Caco-2 (cell line): ENCODE measurements around the gene DCTN2. TPM values are rescaled to one million over a fixed set of nuclear protein-coding genes. Genes with fewer than 3 reads are reported as not detected.

Source experiments
- BruUV-seq: library from RNA; stranded (reverse); fragments of 400-500 nt; replicated peaks from 2 replicates; lab custom pipeline; 2021; lab: Mats Ljungman, UMichigan
- CTCF ChIA-PET: fragments of 300-600 bp; sonication (Branson Sonifier 250); formaldehyde crosslinking; loops from one replicate; lab custom pipeline; 2022; ENCODE audit warnings: antibody characterized with exemption; lab: Charles Lee
- POLR2A ChIA-PET: fragments of 300-600 bp; sonication (Branson Sonifier 250); formaldehyde crosslinking; loops from one replicate; lab custom pipeline; 2022; ENCODE audit warnings: antibody characterized with exemption; lab: Charles Lee
- DNase-seq, 2 experiments: peaks; one replicate each; pipeline versions ENCODE4 v3.0.0 to v3.0.0-alpha.2; 2020 to 2022
- H3K27me3 ChIP-seq: replicated peaks from 2 replicates; pipeline ENCODE4 v1.6.0; 2011; ENCODE audit warnings: low read length; ENCODE audit not compliant: control insufficient read depth, insufficient read depth
- H3K36me3 ChIP-seq: 2 replicates; pipeline ENCODE4 v1.5.1; 2011; ENCODE audit warnings: low read length; ENCODE audit not compliant: control insufficient read depth, insufficient read depth
- H3K4me1 ChIP-seq: fragments of 250-450 bp; sonication (Bioruptor Pico); 2 replicates; pipeline ENCODE4 v1.5.1; 2020; ENCODE audit warnings: mild to moderate bottlenecking
- H3K4me3 ChIP-seq: 2 replicates; pipeline ENCODE4 v1.5.1; 2011; ENCODE audit warnings: low read depth, mild to moderate bottlenecking, control low read depth, low read length
- H3K9me3 ChIP-seq: fragments of 250-450 bp; sonication (Bioruptor Pico); 2 replicates; pipeline ENCODE4 v1.5.1; 2020; ENCODE audit warnings: mild to moderate bottlenecking, moderate library complexity
- H3K27ac Mint-ChIP-seq: one replicate; pipeline ENCODE4 v1.8.0; 2022; ENCODE audit warnings: mixed read lengths; ENCODE audit not compliant: unreplicated experiment
- H3K27me3 Mint-ChIP-seq: one replicate; pipeline ENCODE4 v1.8.0; 2022; ENCODE audit warnings: mixed read lengths; ENCODE audit not compliant: insufficient read depth, unreplicated experiment
- H3K36me3 Mint-ChIP-seq: one replicate; pipeline ENCODE4 v1.8.0; 2022; ENCODE audit warnings: mild to moderate bottlenecking, mixed read lengths; ENCODE audit not compliant: insufficient read depth, unreplicated experiment
- H3K4me1 Mint-ChIP-seq: one replicate; pipeline ENCODE4 v1.8.0; 2022; ENCODE audit warnings: low read depth, mixed read lengths; ENCODE audit not compliant: unreplicated experiment
- H3K4me3 Mint-ChIP-seq: one replicate; pipeline ENCODE4 v1.8.0; 2022; ENCODE audit warnings: mild to moderate bottlenecking, moderate library complexity, mixed read lengths; ENCODE audit not compliant: unreplicated experiment
- H3K9me3 Mint-ChIP-seq: one replicate; pipeline ENCODE4 v1.8.0; 2022; ENCODE audit warnings: mixed read lengths; ENCODE audit not compliant: unreplicated experiment
- intact Hi-C: fragments of 100-400 bp; cut with micrococcal nuclease; formaldehyde crosslinking; loops from one replicate; pipeline ENCODE4 v1.10.0; 2022; ENCODE audit not compliant: unreplicated experiment
- total RNA-seq: library from RNA; stranded (reverse); gene quantifications from 2 replicates; pipeline ENCODE4 v1.2.3, GENCODE V29; 2022
- TF ChIP-seq, protein P1 (sequence below), 2 experiments: fragments of 200-600 bp in 1 of 2; IDR thresholded peaks; 1 replicate in 1 of 2; 2 replicates in 1 of 2; pipeline versions ENCODE4 v1.5.1 to v1.8.0; 2011 to 2022; ENCODE audit warnings: antibody characterized with exemption in 1 of 2, control low read depth in 1 of 2, inconsistent platforms in 1 of 2, low read depth in 1 of 2, low read length in 1 of 2, mild to moderate bottlenecking in 1 of 2, moderate library complexity in 1 of 2; ENCODE audit not compliant: insufficient read depth in 1 of 2, severe bottlenecking in 1 of 2, unreplicated experiment in 1 of 2

Gene DCTN2
- total RNA-seq, 1 experiment from 2014 or later = 94.4 TPM

DNA sequence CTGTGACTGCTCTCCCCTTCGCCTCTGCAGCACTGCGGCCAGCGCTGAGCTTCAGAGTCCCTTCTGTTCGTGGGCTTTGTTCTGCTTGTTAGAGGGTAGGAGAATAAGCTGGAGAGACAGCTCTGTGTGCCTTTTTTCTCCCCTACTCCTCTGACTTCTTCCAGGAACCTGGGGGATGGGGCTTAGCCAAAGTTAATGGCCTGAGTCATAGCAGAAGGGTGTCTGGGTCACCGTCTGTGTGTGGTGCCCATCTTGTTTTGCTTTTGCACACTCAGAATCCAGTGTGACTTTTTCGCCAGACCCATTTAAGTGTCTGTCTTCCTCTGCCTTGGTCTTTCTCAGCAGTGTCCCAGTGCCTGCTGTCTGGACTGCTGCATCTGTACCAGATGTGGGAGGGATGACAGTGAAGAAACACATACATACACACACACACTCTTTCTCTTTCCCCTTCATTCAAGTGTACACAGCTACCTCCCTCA lies 5.9 kb upstream of the DCTN2 start:
- Histone ChIP-seq H3K36me3 (no peaks in the 10 kb centered on the region), H3K4me1 (no peaks in the 10 kb centered on the region), H3K9me3 (no peaks in the 10 kb centered on the region), H3K27me3 (peaks cover 3% of the 10 kb centered on the region), H3K4me3 (no peak overlapping the region)
- TF ChIP-seq, protein P1, sequence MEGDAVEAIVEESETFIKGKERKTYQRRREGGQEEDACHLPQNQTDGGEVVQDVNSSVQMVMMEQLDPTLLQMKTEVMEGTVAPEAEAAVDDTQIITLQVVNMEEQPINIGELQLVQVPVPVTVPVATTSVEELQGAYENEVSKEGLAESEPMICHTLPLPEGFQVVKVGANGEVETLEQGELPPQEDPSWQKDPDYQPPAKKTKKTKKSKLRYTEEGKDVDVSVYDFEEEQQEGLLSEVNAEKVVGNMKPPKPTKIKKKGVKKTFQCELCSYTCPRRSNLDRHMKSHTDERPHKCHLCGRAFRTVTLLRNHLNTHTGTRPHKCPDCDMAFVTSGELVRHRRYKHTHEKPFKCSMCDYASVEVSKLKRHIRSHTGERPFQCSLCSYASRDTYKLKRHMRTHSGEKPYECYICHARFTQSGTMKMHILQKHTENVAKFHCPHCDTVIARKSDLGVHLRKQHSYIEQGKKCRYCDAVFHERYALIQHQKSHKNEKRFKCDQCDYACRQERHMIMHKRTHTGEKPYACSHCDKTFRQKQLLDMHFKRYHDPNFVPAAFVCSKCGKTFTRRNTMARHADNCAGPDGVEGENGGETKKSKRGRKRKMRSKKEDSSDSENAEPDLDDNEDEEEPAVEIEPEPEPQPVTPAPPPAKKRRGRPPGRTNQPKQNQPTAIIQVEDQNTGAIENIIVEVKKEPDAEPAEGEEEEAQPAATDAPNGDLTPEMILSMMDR (IDR thresholded peaks at IDR 0.05; ENCODE audit: insufficient read depth in 1 of 2, low read depth in 1 of 2, low read length in 1 of 2, severe bottlenecking in 1 of 2, unreplicated experiment in 1 of 2) = no peak
- ChIA-PET POLR2A (no interaction called here), CTCF (no interaction called here)
- Mint-ChIP-seq H3K4me3 (no peak overlapping the region), H3K9me3 (no peaks in the 10 kb centered on the region), H3K36me3 (peaks cover 6% of the 10 kb centered on the region), H3K4me1 (no peaks in the 10 kb centered on the region), H3K27me3 (peaks cover 27% of the 10 kb centered on the region), H3K27ac (no peak overlapping the region)
- no TSS peak for BruUV-seq
- intact Hi-C loops = no loop called here
- DNase-seq = no peak

DNA sequence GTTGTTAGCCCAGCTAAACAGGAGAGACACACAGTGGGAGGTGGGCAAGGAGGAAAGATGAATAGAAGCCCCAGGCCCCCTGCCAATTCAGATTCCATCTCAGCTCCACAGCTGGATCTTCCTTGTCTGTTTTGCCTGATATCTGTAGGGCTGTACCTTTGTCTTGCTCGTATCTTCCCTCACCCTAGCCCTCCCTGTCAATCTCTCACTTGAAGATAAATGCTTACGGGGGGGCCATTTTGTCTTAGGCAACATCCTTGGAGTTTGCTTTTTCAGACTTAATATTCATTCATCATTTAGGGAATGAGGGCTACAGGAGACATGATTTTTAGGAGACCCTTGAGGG lies 5.3 kb upstream of the DCTN2 start:
- CTCF ChIA-PET = no interaction called here
- H3K36me3 ChIP-seq = no peaks in the 10 kb centered on the region
- intact Hi-C loops = no loop called here
- H3K4me3 Mint-ChIP-seq = no peak overlapping the region
- H3K36me3 Mint-ChIP-seq = peaks cover 6% of the 10 kb centered on the region
- no peaks in the 10 kb centered on the region for H3K9me3 ChIP-seq
- no peak for DNase-seq
- H3K27me3 Mint-ChIP-seq = peaks cover 29% of the 10 kb centered on the region
- H3K4me3 ChIP-seq = no peak overlapping the region
- no peaks in the 10 kb centered on the region for H3K9me3 Mint-ChIP-seq
- POLR2A ChIA-PET = no interaction called here
- TF ChIP-seq, protein P1 (IDR thresholded peaks at IDR 0.05; ENCODE audit: insufficient read depth in 1 of 2, low read depth in 1 of 2, low read length in 1 of 2, severe bottlenecking in 1 of 2, unreplicated experiment in 1 of 2) = no peak
- no peaks in the 10 kb centered on the region for H3K4me1 ChIP-seq
- no TSS peak for BruUV-seq
- no peaks in the 10 kb centered on the region for H3K4me1 Mint-ChIP-seq
- peaks cover 3% of the 10 kb centered on the region for H3K27me3 ChIP-seq
- no peak overlapping the region for H3K27ac Mint-ChIP-seq

DNA sequence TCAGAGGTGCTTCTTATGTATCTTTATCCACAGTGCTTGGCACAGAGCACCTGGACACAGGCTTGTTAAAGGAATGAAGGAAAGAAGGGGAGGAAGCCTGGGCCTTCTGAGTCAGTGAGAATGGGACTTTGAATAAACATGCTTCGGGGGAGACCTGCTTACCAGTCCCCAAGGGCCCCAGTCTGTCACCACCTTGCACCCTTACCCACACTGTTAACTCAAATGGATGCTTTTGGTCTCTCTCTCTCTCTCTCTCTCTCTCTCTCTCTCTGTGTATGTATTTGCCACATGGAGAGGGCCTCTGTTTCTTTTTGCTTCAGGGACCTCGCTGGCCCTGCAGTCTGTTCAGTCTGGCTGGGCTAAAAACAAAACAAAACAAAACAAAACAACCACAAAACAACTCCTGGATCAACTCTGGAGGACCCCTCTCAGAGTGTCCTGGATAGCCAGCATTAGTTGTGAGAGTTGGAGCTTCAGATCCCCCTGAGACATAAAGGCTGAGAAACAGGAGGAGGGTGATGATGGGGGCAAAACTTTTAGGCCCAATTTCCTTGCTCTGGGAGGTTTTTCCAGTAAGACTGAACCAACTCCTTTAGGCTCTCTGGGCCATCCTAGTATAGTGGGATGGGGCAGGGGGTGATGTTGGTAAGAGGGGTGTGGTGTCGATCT lies 4.8 kb upstream of the DCTN2 start:
- Mint-ChIP-seq H3K9me3 (no peaks in the 10 kb centered on the region), H3K27ac (no peak overlapping the region), H3K4me1 (no peaks in the 10 kb centered on the region), H3K36me3 (peaks cover 10% of the 10 kb centered on the region), H3K27me3 (peaks cover 31% of the 10 kb centered on the region), H3K4me3 (no peak overlapping the region)
- no peak for DNase-seq
- Histone ChIP-seq H3K36me3 (no peaks in the 10 kb centered on the region), H3K4me3 (no peak overlapping the region), H3K4me1 (no peaks in the 10 kb centered on the region), H3K27me3 (peaks cover 3% of the 10 kb centered on the region), H3K9me3 (no peaks in the 10 kb centered on the region)
- TF ChIP-seq, protein P1 (IDR thresholded peaks at IDR 0.05; ENCODE audit: insufficient read depth in 1 of 2, low read depth in 1 of 2, low read length in 1 of 2, severe bottlenecking in 1 of 2, unreplicated experiment in 1 of 2) = no peak
- intact Hi-C loops = no loop called here
- CTCF ChIA-PET = no interaction called here
- POLR2A ChIA-PET = no interaction called here
- no TSS peak for BruUV-seq
